Measurements from ENCODE around the gene DLG2.
"Not testable (repeated sequence)": the region's sequence is repeated elsewhere in the genome, so short reads cannot be mapped to it uniquely, and the experiment has no call there.

The DLG2 gene

GRCh38 chr11:85627332-85627997 is at the start of gene DLG2:
TSS of gene DLG2 (minus strand) at chr11:85627344.
- no peak for DNase-seq

DNA sequence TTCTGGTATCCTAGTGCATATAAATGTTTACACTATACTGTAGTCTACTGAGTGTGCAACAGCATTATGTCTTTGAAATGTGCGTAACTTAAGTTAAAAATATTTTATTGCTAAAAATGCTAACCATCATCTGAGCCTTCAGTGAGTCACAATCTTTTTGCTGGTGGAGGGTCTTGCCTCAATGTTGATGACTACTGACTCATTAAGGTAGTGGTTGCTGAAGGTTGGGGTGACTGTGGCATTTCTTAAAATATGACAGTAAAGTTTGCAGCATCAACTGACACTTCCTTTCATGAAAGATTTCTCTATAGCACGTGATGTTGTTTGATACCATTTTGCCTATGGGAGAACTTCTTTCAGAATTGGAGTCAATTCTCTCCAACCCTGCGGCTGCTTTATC is 46.2 kb upstream of the DLG2 start:
- DNase-seq = no peak

GRCh38 chr11:85672105-85672902 is 45.2 kb upstream of the DLG2 start:
- no peak for DNase-seq

DNA sequence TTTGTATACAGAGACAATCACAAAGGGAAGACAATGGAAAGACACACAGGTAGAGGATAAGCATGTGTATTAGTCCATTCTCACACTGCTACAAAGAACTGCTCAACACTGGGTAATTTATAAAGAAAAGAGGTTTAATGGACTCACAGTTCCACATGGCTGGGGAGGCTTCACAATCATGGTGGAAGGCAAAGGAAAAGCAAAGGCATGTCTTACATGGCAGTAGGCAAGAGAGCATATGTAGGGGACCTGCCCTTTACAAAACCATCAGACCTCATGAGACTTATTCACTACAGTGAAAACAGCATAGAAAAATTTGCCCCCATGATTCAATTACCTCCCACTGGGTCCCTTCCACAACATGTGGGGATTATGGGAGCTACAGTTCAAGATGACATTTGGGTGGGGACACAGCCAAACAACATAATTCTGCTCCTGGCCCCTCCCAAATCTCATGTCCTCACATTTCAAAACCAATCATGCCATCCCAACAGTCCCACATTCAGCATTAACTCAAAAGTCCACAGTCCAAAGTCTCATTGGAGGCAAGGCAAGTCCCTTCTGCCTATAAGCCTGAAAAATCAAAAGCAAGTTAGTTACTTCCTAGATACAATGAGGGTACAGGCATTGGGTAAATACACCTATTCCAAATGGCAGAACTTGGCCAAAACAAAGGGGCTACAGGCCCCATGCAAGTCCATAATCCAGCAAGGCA is 44.0 kb upstream of the DLG2 start:
- not testable (repeated sequence) for DNase-seq

GRCh38 chr11:85668157-85668556 is 41.0 kb upstream of the DLG2 start:
- no peak for DNase-seq

GRCh38 chr11:85666687-85667086 is 39.5 kb upstream of the DLG2 start:
- DNase-seq = no peak

GRCh38 chr11:85665733-85666132 is 38.6 kb upstream of the DLG2 start:
- DNase-seq = no peak

- peak; percentile 87 for DNase-seq
Observed at GRCh38 chr11:85664615-85665481, 37.7 kb upstream of the DLG2 start, which contains the start of gene CREBZF. TSS of gene CREBZF (minus strand) at chr11:85665129. CDS start at chr11:85664875, 254 bp downstream.

DNA sequence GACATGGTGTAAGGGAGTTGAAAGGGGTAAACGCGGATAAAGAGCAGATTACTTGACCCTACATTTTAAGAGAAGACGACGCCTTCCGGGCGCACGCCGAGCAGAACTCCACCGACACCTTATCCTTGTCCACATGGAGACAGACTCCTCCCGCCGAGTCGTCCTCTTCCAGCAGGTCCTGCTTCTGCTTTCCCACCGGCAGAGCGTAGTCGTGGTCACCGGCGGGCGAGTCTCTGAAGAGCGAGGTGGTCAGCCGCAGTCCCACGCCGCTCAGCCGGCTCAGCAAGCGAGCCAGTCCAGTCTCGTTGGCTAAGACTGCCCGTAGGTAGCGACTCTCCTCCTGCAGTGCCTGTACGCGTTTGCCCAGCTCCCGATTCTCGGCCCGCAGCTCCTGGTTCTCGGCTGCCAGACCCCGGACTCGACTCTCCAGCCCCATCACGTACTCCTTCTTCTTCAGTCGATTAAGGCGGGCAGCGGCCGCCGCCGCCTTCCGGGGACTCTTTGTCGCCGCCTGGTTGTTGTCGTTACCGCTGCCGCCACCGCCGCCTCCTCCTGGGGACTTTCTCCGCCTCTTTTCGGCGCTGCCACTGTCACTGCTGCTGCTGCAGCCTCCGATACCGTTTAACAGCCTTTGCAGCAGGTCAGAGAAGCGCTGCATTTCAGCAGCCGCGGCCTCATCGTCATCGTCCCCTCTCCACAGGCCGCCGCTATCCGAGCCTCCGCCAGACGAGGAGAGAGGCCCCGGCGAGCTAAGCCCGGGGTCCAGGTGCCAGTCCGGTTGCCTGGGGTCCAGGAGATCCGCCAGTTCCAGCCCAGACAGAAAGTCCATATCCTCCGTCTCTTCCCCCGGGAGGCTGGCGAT is 36.8 kb upstream of the DLG2 start:
- DNase-seq = peak; percentile 84

- DNase-seq = no peak
Observed at GRCh38 chr11:85663080-85663752, 36.1 kb upstream of the DLG2 start.

DNA sequence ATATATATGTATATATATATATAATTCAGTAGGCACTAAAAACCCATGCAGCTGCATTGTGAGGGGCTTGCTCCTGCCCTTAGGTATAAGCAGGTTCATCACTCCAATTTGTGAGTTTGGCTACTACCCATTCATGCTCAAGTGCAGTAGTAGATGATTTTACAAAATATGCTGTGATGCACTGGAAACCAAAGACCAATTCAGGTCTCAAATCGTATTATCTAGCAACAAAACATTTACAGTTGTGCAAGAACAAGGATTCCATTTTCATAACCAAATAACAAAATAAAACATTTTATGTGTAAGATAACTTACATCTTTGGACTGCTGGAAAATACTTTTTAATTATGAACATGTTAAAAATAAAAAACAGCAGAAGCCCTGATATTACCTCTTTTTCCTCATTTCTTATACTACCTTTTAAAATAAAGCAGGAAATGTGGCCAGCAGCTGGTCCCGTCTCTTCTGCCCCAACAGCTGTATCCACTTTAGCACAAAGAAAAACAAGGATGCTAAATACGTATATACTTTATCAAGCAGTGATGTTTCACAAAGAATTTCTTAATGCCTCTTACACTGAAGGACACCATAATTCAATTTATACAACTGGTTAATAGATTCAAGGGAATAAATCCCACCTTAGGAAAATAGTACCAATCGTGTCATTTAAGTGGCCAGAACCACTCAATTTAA is 35.0 kb upstream of the DLG2 start:
- DNase-seq = no peak

DNA sequence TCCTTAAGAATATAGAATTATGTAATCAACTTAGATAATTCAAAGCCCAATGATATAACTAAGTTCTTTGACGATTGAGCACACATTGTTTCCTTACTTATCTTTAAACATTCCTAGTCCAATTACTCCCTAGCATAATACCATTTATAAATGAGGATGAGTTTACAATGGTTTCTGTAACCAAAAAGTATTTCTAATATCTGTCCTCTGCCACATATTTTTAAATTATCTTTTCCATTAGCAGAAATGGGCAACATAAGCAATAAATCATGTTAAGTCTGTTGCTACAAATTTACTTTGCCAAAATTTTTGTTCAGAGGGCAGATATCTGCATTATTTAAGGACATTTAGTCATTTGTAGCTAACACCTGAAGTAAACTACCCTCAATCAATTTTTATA is 31.0 kb upstream of the DLG2 start:
- DNase-seq = no peak

DNA sequence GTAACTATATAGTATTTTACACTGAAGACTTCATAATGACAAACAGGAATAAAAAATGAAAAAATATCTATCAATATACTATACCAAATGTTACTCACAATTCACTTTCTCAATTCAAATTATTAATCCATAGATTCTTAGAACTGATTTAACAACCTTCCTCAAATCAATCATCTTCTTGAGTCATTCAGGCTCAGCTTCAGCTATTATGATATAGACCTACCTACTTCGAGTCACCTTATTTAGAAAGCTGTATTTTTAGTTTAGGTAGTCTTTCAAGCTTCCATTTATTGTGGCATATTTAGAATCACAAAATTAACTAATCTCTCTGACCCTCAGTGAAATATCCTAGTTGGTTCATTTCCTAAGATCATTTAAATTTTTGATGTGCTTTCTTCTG is 29.6 kb upstream of the DLG2 start:
- DNase-seq = no peak

DNA sequence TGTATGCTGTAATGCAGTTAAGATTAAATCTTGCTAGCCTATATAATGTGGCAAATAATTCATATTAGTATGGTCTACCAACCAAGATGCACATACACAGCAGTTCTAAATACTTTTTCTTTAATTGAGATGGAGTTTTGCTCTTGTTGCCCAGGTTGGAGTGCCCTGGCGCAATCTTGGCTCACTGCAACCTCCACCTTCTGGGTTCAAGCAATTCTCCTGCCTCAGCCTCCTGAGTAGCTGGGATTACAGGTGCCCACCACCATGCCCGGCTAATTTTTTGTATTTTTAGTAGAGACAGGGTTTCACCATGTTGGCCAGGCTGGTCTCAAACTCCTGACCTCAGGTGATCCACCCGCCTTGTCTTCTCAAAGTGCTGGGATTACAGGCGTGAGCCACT is 27.2 kb upstream of the DLG2 start:
- not testable (repeated sequence) for DNase-seq

DNA sequence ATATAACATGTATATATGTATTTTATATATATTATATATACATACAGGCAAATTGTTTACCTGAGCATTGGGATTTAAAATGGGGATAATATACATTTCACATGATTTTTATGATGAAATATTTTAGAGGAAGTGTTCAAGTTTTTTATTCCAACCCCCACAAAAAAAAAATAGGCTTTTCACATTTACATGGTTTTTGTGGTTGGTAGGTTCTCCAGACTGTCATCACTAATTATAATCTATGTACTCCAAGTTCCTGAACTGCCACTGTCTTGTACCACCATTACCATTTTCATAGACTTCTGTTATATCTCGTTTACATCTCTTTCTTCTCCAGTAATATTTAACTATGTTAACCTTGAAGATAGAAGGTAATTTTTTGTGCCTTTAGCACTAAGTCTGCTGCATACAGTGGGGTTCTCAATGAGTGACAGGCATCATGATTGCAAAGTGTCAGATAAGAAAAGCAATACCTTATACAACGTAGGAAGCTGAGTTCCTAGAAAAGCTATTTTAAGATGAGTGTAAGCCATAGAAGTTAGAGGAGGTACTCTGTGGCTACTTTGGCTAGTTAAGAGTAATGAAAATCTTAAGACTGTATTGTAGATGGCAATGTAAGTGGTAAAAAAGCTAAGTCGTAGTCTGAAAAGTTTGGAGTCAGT is 25.8 kb upstream of the DLG2 start:
- DNase-seq = no peak

DNA sequence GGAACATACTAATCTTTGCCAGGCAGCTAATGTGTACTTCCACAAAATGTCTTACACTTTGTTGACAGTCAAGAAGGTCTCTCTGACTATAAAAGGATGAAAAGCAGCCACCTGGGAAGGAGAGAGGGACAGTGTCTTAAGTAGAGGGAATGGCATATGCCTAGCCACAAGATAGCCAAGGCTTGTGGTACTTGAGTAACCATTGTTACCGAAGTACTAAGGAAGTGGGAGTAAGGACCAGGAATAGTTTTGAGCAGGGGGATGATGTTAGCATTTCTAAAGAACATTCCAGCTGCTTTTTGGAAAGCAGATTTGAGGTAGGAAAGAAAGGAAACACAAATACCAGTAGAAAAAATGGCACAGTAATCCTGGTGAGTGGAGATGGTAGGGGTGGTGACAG is 24.0 kb upstream of the DLG2 start:
- DNase-seq = no peak

- peak; percentile 86 for DNase-seq
Observed at GRCh38 chr11:85647604-85648299, 20.6 kb upstream of the DLG2 start, which contains the start of gene TMEM126A. TSS of gene TMEM126A (plus strand) at chr11:85647967. CDS start at chr11:85650256, 2,289 bp downstream.

DNA sequence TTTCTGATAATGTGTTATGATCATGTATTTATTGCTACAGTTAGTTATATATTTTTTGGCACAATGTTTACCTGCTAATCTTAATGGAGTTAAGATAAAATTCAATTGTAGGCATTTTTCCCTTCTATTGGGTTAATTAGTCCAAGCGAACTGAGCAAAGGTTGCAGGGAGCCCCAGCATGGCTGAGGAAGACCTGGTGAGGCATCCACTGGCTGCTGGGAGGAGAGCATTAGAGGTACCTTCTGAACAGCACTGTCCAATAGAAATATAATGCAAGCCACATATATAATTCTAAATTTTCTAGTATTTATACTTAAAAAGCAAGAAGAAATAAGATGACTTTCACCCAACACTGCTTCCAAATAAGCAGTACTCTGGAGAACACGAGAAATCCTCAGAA is 19.9 kb upstream of the DLG2 start:
- no peak for DNase-seq

DNA sequence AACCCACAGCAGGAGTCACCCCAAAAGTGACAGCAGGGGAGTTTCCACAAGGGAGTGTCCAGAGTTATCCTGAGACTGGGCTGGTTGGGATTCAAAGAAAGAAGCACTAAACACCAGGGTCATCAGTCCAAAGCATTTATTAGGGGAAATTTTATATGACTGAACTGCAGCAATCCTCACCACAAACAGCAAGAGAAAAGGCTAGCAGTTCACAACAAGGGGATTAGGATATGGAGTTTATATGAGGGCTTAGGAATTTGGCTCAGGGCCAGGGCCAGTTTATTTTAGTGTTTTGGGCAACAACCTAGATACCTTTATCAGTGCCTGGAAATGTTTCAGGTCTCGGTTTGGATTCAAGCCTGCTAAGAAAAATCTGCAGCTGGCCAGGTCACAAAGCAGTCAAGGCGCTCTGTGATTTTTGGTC is 16.1 kb upstream of the DLG2 start:
- no peak for DNase-seq
